NCI-H1930 (cell line): ENCODE results near the gene USP54.
"Not testable (repeated sequence)": the region's sequence is repeated elsewhere in the genome, so short reads cannot be mapped to it uniquely, and the experiment has no call there.

ENCODE experiments used
- DNase-seq, 2 experiments: peaks; one replicate each; lab custom pipeline; 2025; lab: John Stamatoyannopoulos, UW

The USP54 gene

GRCh38 chr10:73590881-73591799 is at the start of gene USP54:
Gene USP54, minus strand, starts transcription at chr10:73591342. Its CDS starts 15,684 bp downstream, at chr10:73575658.
- DNase-seq = no peak

GRCh38 chr10:73639286-73639685 is 48.1 kb upstream of the USP54 start:
- no peak for DNase-seq

GRCh38 chr10:73635781-73636180 is 44.6 kb upstream of the USP54 start:
- DNase-seq = no peak

- DNase-seq = no peak
These were observed 43.3 kb upstream of the USP54 start for GRCh38 chr10:73634421-73634820.

GRCh38 chr10:73629165-73629564 is 38.0 kb upstream of the USP54 start:
- no peak for DNase-seq

GRCh38 chr10:73628405-73628804 is 37.3 kb upstream of the USP54 start:
- no peak for DNase-seq

- no peak for DNase-seq
These were observed 36.2 kb upstream of the USP54 start for GRCh38 chr10:73627300-73627699.

- peak; percentile 90 to 93 for DNase-seq
These were observed 35.0 kb upstream of the USP54 start for GRCh38 chr10:73625884-73626752.

- no peak for DNase-seq
These were observed 34.1 kb upstream of the USP54 start for GRCh38 chr10:73625004-73625883.

GRCh38 chr10:73623056-73623455 is 31.9 kb upstream of the USP54 start:
- DNase-seq = no peak

- not testable (repeated sequence) for DNase-seq
These were observed 29.8 kb upstream of the USP54 start for GRCh38 chr10:73620974-73621373.

GRCh38 chr10:73617143-73617542 is 26.0 kb upstream of the USP54 start:
- DNase-seq = not testable (repeated sequence)

GRCh38 chr10:73614720-73615119 is 23.6 kb upstream of the USP54 start:
- no peak for DNase-seq

GRCh38 chr10:73609116-73609515 is 18.0 kb upstream of the USP54 start:
- DNase-seq = no peak

- DNase-seq = no peak
These were observed 10.4 kb upstream of the USP54 start for GRCh38 chr10:73601486-73601921.

GRCh38 chr10:73597346-73597745 is 6.2 kb upstream of the USP54 start:
- no peak for DNase-seq

- no peak for DNase-seq
These were observed 2.7 kb upstream of the USP54 start for GRCh38 chr10:73593812-73594211.

- no peak for DNase-seq
These were observed 2.0 kb upstream of the USP54 start for GRCh38 chr10:73593110-73593509.

- DNase-seq = no peak
These were observed 975 bp upstream of the USP54 start for GRCh38 chr10:73591935-73592699.

- no peak for DNase-seq
These were observed 1.5 kb downstream of the USP54 start for GRCh38 chr10:73589563-73590126.

- no peak for DNase-seq
These were observed 2.5 kb downstream of the USP54 start for GRCh38 chr10:73588656-73589055.
